Measurements from ENCODE around the gene JAK3.

Gene JAK3

DNA sequence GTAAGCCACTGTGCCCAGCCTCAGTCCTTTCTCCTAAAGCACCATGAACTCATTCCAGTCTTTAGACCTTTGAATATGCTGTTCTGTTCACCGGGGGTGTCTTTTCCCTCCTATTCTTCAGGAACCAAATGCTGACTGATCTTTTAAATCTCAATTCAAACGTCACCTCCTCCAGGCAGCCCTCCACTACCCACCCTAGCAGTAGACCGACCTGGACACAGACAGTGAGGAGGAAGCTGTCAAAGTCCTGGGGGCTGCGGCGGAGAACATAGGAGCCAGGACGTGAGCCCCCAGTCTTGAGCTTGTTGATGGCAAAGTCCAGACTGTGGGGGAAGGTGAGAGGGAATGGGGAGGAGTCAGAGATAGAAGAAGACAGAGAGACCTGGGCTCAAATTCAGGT, 7.8 kb downstream of the JAK3 start:
- TF ChIP-seq, protein P1, sequence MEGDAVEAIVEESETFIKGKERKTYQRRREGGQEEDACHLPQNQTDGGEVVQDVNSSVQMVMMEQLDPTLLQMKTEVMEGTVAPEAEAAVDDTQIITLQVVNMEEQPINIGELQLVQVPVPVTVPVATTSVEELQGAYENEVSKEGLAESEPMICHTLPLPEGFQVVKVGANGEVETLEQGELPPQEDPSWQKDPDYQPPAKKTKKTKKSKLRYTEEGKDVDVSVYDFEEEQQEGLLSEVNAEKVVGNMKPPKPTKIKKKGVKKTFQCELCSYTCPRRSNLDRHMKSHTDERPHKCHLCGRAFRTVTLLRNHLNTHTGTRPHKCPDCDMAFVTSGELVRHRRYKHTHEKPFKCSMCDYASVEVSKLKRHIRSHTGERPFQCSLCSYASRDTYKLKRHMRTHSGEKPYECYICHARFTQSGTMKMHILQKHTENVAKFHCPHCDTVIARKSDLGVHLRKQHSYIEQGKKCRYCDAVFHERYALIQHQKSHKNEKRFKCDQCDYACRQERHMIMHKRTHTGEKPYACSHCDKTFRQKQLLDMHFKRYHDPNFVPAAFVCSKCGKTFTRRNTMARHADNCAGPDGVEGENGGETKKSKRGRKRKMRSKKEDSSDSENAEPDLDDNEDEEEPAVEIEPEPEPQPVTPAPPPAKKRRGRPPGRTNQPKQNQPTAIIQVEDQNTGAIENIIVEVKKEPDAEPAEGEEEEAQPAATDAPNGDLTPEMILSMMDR (IDR thresholded peaks at IDR 0.05; ENCODE audit: unreplicated experiment in 3 of 3): no peak
- H3K9me3 Mint-ChIP-seq: no peaks in the 10 kb centered on the region
- no peaks in the 10 kb centered on the region for H3K36me3 Mint-ChIP-seq (ENCODE audit: low read depth)
- peaks cover 4% of the 10 kb centered on the region for H3K4me1 Mint-ChIP-seq
- peak overlapping the region in 1 of 3 experiments; percentile 25 for H3K4me3 Mint-ChIP-seq
- peaks cover 57% of the 10 kb centered on the region for H3K27me3 Mint-ChIP-seq (ENCODE audit: low read depth)
- H3K27ac Mint-ChIP-seq: no peak overlapping the region

GRCh38 chr19:17837972-17838371, 9.8 kb downstream of the JAK3 start:
- no peaks in the 10 kb centered on the region for H3K4me1 Mint-ChIP-seq

GRCh38 chr19:17836530-17836929, 11.3 kb downstream of the JAK3 start:
- TF ChIP-seq, protein P1 (IDR thresholded peaks at IDR 0.05; ENCODE audit: unreplicated experiment in 3 of 3): no peak

More at GRCh38 chr19:17837972-17838371, 9.8 kb downstream of the JAK3 start:
- H3K4me3 Mint-ChIP-seq: no peak overlapping the region
- no peaks in the 10 kb centered on the region for H3K36me3 Mint-ChIP-seq (ENCODE audit: low read depth)
- TF ChIP-seq, protein P1 (IDR thresholded peaks at IDR 0.05; ENCODE audit: unreplicated experiment in 3 of 3): no peak
- H3K27ac Mint-ChIP-seq: no peak overlapping the region
- peaks cover 58% of the 10 kb centered on the region for H3K27me3 Mint-ChIP-seq (ENCODE audit: low read depth)
- no peaks in the 10 kb centered on the region for H3K9me3 Mint-ChIP-seq

GRCh38 chr19:17835182-17836006, 12.4 kb downstream of the JAK3 start:
- no peaks in the 10 kb centered on the region for H3K4me1 Mint-ChIP-seq
- H3K27ac Mint-ChIP-seq: no peak overlapping the region
- TF ChIP-seq, protein P1 (IDR thresholded peaks at IDR 0.05; ENCODE audit: unreplicated experiment in 3 of 3): no peak
- no peaks in the 10 kb centered on the region for H3K36me3 Mint-ChIP-seq (ENCODE audit: low read depth)
- no peak overlapping the region for H3K4me3 Mint-ChIP-seq
- H3K9me3 Mint-ChIP-seq: no peaks in the 10 kb centered on the region
- H3K27me3 Mint-ChIP-seq (ENCODE audit: low read depth): peaks cover 50% of the 10 kb centered on the region

More at GRCh38 chr19:17836530-17836929, 11.3 kb downstream of the JAK3 start:
- no peak overlapping the region for H3K4me3 Mint-ChIP-seq
- H3K27me3 Mint-ChIP-seq (ENCODE audit: low read depth): peaks cover 53% of the 10 kb centered on the region
- H3K27ac Mint-ChIP-seq: no peak overlapping the region
- H3K36me3 Mint-ChIP-seq (ENCODE audit: low read depth): no peaks in the 10 kb centered on the region
- no peaks in the 10 kb centered on the region for H3K9me3 Mint-ChIP-seq
- H3K4me1 Mint-ChIP-seq: no peaks in the 10 kb centered on the region

GRCh38 chr19:17834350-17835181, 13.2 kb downstream of the JAK3 start:
- Mint-ChIP-seq H3K4me3 (no peak overlapping the region), H3K27ac (no peak overlapping the region), H3K4me1 (no peaks in the 10 kb centered on the region), H3K9me3 (no peaks in the 10 kb centered on the region), H3K27me3 (ENCODE audit: low read depth) (peaks cover 46% of the 10 kb centered on the region), H3K36me3 (ENCODE audit: low read depth) (no peaks in the 10 kb centered on the region)
- TF ChIP-seq, protein P1 (IDR thresholded peaks at IDR 0.05; ENCODE audit: unreplicated experiment in 3 of 3): peak in 1 of 3 experiments; percentile 5

All from nephron (organoid).